ENCODE data around the gene SLC25A20. TPM values are rescaled to one million over a fixed set of nuclear protein-coding genes. Genes with fewer than 3 reads are reported as not detected.

SLC25A20 gene
- total RNA-seq, 1 experiment from 2014 or later: 30.1 TPM

Other genes with a start within 250 kb of the SLC25A20 start
- 4.6 and 5.0 TPM in 2 replicates for gene CELSR3, start 236.0 kb downstream of the SLC25A20 start, total RNA-seq (2014; rRNA removed; shearing (Covaris generic))
- gene NCKIPSD, start 213.0 kb downstream of the SLC25A20 start, total RNA-seq (2014; rRNA removed; shearing (Covaris generic)): 12.9 and 17.1 TPM in 2 replicates
- 105 and 114 TPM in 2 replicates for gene IP6K2, start 181.7 kb downstream of the SLC25A20 start, total RNA-seq (2014; rRNA removed; shearing (Covaris generic))
- gene PRKAR2A, start 51.0 kb downstream of the SLC25A20 start, total RNA-seq (2014; rRNA removed; shearing (Covaris generic)): 10.8 and 16.7 TPM in 2 replicates
- 165 and 178 TPM in 2 replicates for gene ARIH2, start 20.0 kb upstream of the SLC25A20 start, total RNA-seq (2014; rRNA removed; shearing (Covaris generic))
- gene P4HTM, start 91.4 kb upstream of the SLC25A20 start, total RNA-seq (2014; rRNA removed; shearing (Covaris generic)): 0.03 TPM in 1 of 2 replicates, not detected in the other
- gene WDR6, start 108.5 kb upstream of the SLC25A20 start, total RNA-seq (2014; rRNA removed; shearing (Covaris generic)): 154 and 164 TPM in 2 replicates
- gene DALRD3, start 119.7 kb upstream of the SLC25A20 start, total RNA-seq (2014; rRNA removed; shearing (Covaris generic)): 49.6 and 62.8 TPM in 2 replicates
- 90.8 and 109 TPM in 2 replicates for gene NDUFAF3, start 123.2 kb upstream of the SLC25A20 start, total RNA-seq (2014; rRNA removed; shearing (Covaris generic))
- gene IMPDH2, start 130.5 kb upstream of the SLC25A20 start, total RNA-seq (2014; rRNA removed; shearing (Covaris generic)): 248 and 315 TPM in 2 replicates
- 138 and 168 TPM in 2 replicates for gene QRICH1, start 195.2 kb upstream of the SLC25A20 start, total RNA-seq (2014; rRNA removed; shearing (Covaris generic))
- 274 and 325 TPM in 2 replicates for gene QARS1, start 205.9 kb upstream of the SLC25A20 start, total RNA-seq (2014; rRNA removed; shearing (Covaris generic))
- gene USP19, start 221.9 kb upstream of the SLC25A20 start, total RNA-seq (2014; rRNA removed; shearing (Covaris generic)): 46.1 and 46.5 TPM in 2 replicates
- 175 and 318 TPM in 2 replicates for gene LAMB2, start 234.2 kb upstream of the SLC25A20 start, total RNA-seq (2014; rRNA removed; shearing (Covaris generic))

All from G401 (cell line).